ENCODE measurements around the gene SEZ6. TPM values are rescaled to one million over a fixed set of nuclear protein-coding genes. Genes with fewer than 3 reads are reported as not detected.

SEZ6 gene
- total RNA-seq, 1 experiment from 2014 or later, result 20.5 TPM

- DNase-seq, result no peak
- H3K27me3 ChIP-seq, result peaks cover 4% of the 10 kb centered on the region; the same call in 1 of the 2 replicates
These were observed 14.7 kb upstream of the SEZ6 start for GRCh38 chr17:29020576-29020975.

GRCh38 chr17:29019475-29020181 lies 13.8 kb upstream of the SEZ6 start:
- peaks cover 4% of the 10 kb centered on the region; the same call in 1 of the 2 replicates for H3K27me3 ChIP-seq
- H3K9me3 ChIP-seq (replicated peaks), result no peaks in the 10 kb centered on the region
- no peaks in the 10 kb centered on the region for H3K36me3 ChIP-seq
- H3K27ac ChIP-seq, result no peak overlapping the region
- H3K4me1 ChIP-seq, result peaks cover 13% of the 10 kb centered on the region
- no peak overlapping the region for H3K4me3 ChIP-seq
- DNase-seq, result no peak

More at GRCh38 chr17:29020576-29020975, 14.7 kb upstream of the SEZ6 start:
- Histone ChIP-seq H3K36me3 (no peaks in the 10 kb centered on the region), H3K9me3 (replicated peaks) (no peaks in the 10 kb centered on the region), H3K4me1 (peaks cover 13% of the 10 kb centered on the region), H3K4me3 (no peak overlapping the region), H3K27ac (no peak overlapping the region)

GRCh38 chr17:29018788-29019474 lies 13.1 kb upstream of the SEZ6 start:
- H3K27me3 ChIP-seq, result peaks cover 4% of the 10 kb centered on the region; the same call in 1 of the 2 replicates
- peaks cover 13% of the 10 kb centered on the region for H3K4me1 ChIP-seq
- peak; percentile 50 to 71 for DNase-seq
- no peak overlapping the region for H3K4me3 ChIP-seq
- no peaks in the 10 kb centered on the region for H3K36me3 ChIP-seq
- H3K9me3 ChIP-seq (replicated peaks), result no peaks in the 10 kb centered on the region
- no peak overlapping the region for H3K27ac ChIP-seq

GRCh38 chr17:29016345-29017210 lies 10.7 kb upstream of the SEZ6 start:
- DNase-seq, result no peak
- H3K27me3 ChIP-seq, result no peaks in the 10 kb centered on the region
- no peak overlapping the region for H3K4me3 ChIP-seq
- H3K27ac ChIP-seq, result no peak overlapping the region
- peaks cover 16% of the 10 kb centered on the region for H3K4me1 ChIP-seq
- H3K9me3 ChIP-seq (replicated peaks), result no peaks in the 10 kb centered on the region
- H3K36me3 ChIP-seq, result no peaks in the 10 kb centered on the region

GRCh38 chr17:29014716-29015115 lies 8.9 kb upstream of the SEZ6 start:
- Histone ChIP-seq H3K36me3 (no peaks in the 10 kb centered on the region), H3K27ac (no peak overlapping the region), H3K27me3 (no peaks in the 10 kb centered on the region), H3K4me1 (peaks cover 21% of the 10 kb centered on the region), H3K9me3 (replicated peaks) (no peaks in the 10 kb centered on the region), H3K4me3 (no peak overlapping the region)
- DNase-seq, result peak in 1 of 2 experiments; percentile 41

- Histone ChIP-seq H3K27me3 (no peaks in the 10 kb centered on the region), H3K9me3 (replicated peaks) (no peaks in the 10 kb centered on the region), H3K36me3 (no peaks in the 10 kb centered on the region), H3K4me3 (no peak overlapping the region), H3K4me1 (peaks cover 18% of the 10 kb centered on the region), H3K27ac (no peak overlapping the region)
- no peak for DNase-seq
These were observed 6.7 kb upstream of the SEZ6 start for GRCh38 chr17:29012535-29012934.

- peaks cover 34% of the 10 kb centered on the region for H3K4me1 ChIP-seq
- no peak for DNase-seq
- no peaks in the 10 kb centered on the region for H3K9me3 ChIP-seq (replicated peaks)
- H3K36me3 ChIP-seq, result no peaks in the 10 kb centered on the region
- H3K27ac ChIP-seq, result no peak overlapping the region
- H3K4me3 ChIP-seq, result no peak overlapping the region
- H3K27me3 ChIP-seq, result no peaks in the 10 kb centered on the region
These were observed 4.8 kb upstream of the SEZ6 start for GRCh38 chr17:29010586-29010985.

GRCh38 chr17:29010129-29010528 lies 4.3 kb upstream of the SEZ6 start:
- no peak overlapping the region for H3K4me3 ChIP-seq
- H3K36me3 ChIP-seq, result no peaks in the 10 kb centered on the region
- H3K4me1 ChIP-seq, result peaks cover 34% of the 10 kb centered on the region
- DNase-seq, result no peak
- H3K27me3 ChIP-seq, result no peaks in the 10 kb centered on the region
- no peaks in the 10 kb centered on the region for H3K9me3 ChIP-seq (replicated peaks)
- H3K27ac ChIP-seq, result no peak overlapping the region

GRCh38 chr17:29008591-29008990 lies 2.8 kb upstream of the SEZ6 start:
- no peak for DNase-seq
- no peaks in the 10 kb centered on the region for H3K27me3 ChIP-seq

GRCh38 chr17:29007860-29008455 lies 2.1 kb upstream of the SEZ6 start:
- DNase-seq, result peak; percentile 36 to 60
- H3K4me1 ChIP-seq, result peaks cover 34% of the 10 kb centered on the region

More at GRCh38 chr17:29008591-29008990, 2.8 kb upstream of the SEZ6 start:
- Histone ChIP-seq H3K36me3 (no peaks in the 10 kb centered on the region), H3K27ac (no peak overlapping the region), H3K4me3 (no peak overlapping the region), H3K4me1 (peaks cover 34% of the 10 kb centered on the region), H3K9me3 (replicated peaks) (no peaks in the 10 kb centered on the region)

GRCh38 chr17:29007456-29007855 lies 1.6 kb upstream of the SEZ6 start:
- Histone ChIP-seq H3K27ac (no peak overlapping the region), H3K4me3 (no peak overlapping the region), H3K4me1 (peaks cover 34% of the 10 kb centered on the region), H3K36me3 (no peaks in the 10 kb centered on the region), H3K9me3 (replicated peaks) (no peaks in the 10 kb centered on the region), H3K27me3 (no peaks in the 10 kb centered on the region)
- DNase-seq, result peak in 1 of 2 experiments; percentile 34

More at GRCh38 chr17:29007860-29008455, 2.1 kb upstream of the SEZ6 start:
- no peaks in the 10 kb centered on the region for H3K27me3 ChIP-seq
- no peak overlapping the region for H3K4me3 ChIP-seq
- H3K36me3 ChIP-seq, result no peaks in the 10 kb centered on the region
- H3K9me3 ChIP-seq (replicated peaks), result no peaks in the 10 kb centered on the region
- no peak overlapping the region for H3K27ac ChIP-seq

GRCh38 chr17:29004081-29004692 lies 1.6 kb downstream of the SEZ6 start:
- no peak overlapping the region for H3K27ac ChIP-seq
- DNase-seq, result peak in 1 of 2 experiments; percentile 49
- no peak overlapping the region for H3K4me3 ChIP-seq
- H3K36me3 ChIP-seq, result no peaks in the 10 kb centered on the region
- H3K9me3 ChIP-seq (replicated peaks), result no peaks in the 10 kb centered on the region
- H3K4me1 ChIP-seq, result peaks cover 27% of the 10 kb centered on the region
- H3K27me3 ChIP-seq, result no peaks in the 10 kb centered on the region

GRCh38 chr17:29003289-29003688 lies 2.5 kb downstream of the SEZ6 start:
- Histone ChIP-seq H3K4me1 (peaks cover 24% of the 10 kb centered on the region), H3K36me3 (no peaks in the 10 kb centered on the region), H3K9me3 (replicated peaks) (no peaks in the 10 kb centered on the region), H3K27me3 (no peaks in the 10 kb centered on the region), H3K4me3 (no peak overlapping the region), H3K27ac (no peak overlapping the region)
- no peak for DNase-seq

GRCh38 chr17:29002811-29003210 lies 3.0 kb downstream of the SEZ6 start:
- no peaks in the 10 kb centered on the region for H3K27me3 ChIP-seq

More at GRCh38 chr17:29002811-29003210, 3.0 kb downstream of the SEZ6 start:
- Histone ChIP-seq H3K4me3 (no peak overlapping the region), H3K27ac (no peak overlapping the region), H3K4me1 (peaks cover 19% of the 10 kb centered on the region), H3K9me3 (replicated peaks) (no peaks in the 10 kb centered on the region), H3K36me3 (no peaks in the 10 kb centered on the region)
- no peak for DNase-seq

Data from SJCRH30 (cell line).